Neural progenitor cell (in vitro differentiated cells): ENCODE data around the gene SUSD1. TPM values are rescaled to one million over a fixed set of nuclear protein-coding genes. Genes with fewer than 3 reads are reported as not detected.

ENCODE experiments used
- DNase-seq: peaks from one replicate; pipeline ENCODE4 v3.0.0-alpha.2; 2016; ENCODE audit warnings: low spot score
- H2AFZ ChIP-seq: fragments of 200-600 bp; sonication (generic); replicated peaks from 2 replicates; pipeline ENCODE4 v1.6.1; 2016; ENCODE audit warnings: antibody characterized with exemption
- H3F3A ChIP-seq: fragments of 200-600 bp; sonication (generic); 2 replicates; pipeline ENCODE4 v1.6.1; 2016; ENCODE audit warnings: antibody characterized with exemption, low read depth
- H3K27ac ChIP-seq: fragments of 200-600 bp; sonication (generic); 2 replicates; pipeline ENCODE4 v1.5.1; 2016; ENCODE audit warnings: mild to moderate bottlenecking
- H3K27me3 ChIP-seq: fragments of 200-600 bp; sonication (generic); 2 replicates; pipeline ENCODE4 v1.6.1; 2016; ENCODE audit warnings: mild to moderate bottlenecking, moderate library complexity
- H3K36me3 ChIP-seq: fragments of 200-600 bp; sonication (generic); 2 replicates; pipeline ENCODE4 v1.5.1; 2016
- H3K4me1 ChIP-seq: fragments of 200-600 bp; sonication (generic); 2 replicates; pipeline ENCODE4 v1.6.1; 2016; ENCODE audit warnings: mixed run types
- H3K4me2 ChIP-seq: fragments of 200-600 bp; sonication (generic); 2 replicates; pipeline ENCODE4 v1.6.1; 2016
- H3K4me3 ChIP-seq: fragments of 200-600 bp; sonication (generic); 2 replicates; pipeline ENCODE4 v1.5.1; 2016
- H3K79me2 ChIP-seq: fragments of 200-600 bp; sonication (generic); 2 replicates; pipeline ENCODE4 v1.6.1; 2016; ENCODE audit warnings: low read depth
- H3K9ac ChIP-seq: fragments of 200-600 bp; sonication (generic); 2 replicates; pipeline ENCODE4 v1.6.1; 2016
- H3K9me3 ChIP-seq: fragments of 200-600 bp; sonication (generic); 2 replicates; pipeline ENCODE4 v1.5.1; 2016; ENCODE audit warnings: low read depth
- H4K20me1 ChIP-seq: fragments of 200-600 bp; sonication (generic); 2 replicates; pipeline ENCODE4 v1.6.1; 2016; ENCODE audit warnings: low read depth
- H3K27ac Mint-ChIP-seq: 3 replicates; pipeline ENCODE4 v1.8.0; 2021; ENCODE audit warnings: mixed read lengths
- H3K27me3 Mint-ChIP-seq: 2 replicates; pipeline ENCODE4 v1.8.0; 2022; ENCODE audit warnings: low read depth, mild to moderate bottlenecking, inconsistent platforms, moderate library complexity, mixed read lengths; ENCODE audit not compliant: insufficient read depth
- H3K36me3 Mint-ChIP-seq: 3 replicates; pipeline ENCODE4 v1.8.0; 2021; ENCODE audit warnings: mixed read lengths
- H3K4me1 Mint-ChIP-seq: 3 replicates; pipeline ENCODE4 v1.8.0; 2021; ENCODE audit warnings: mixed read lengths
- H3K4me3 Mint-ChIP-seq: 3 replicates; pipeline ENCODE4 v1.8.0; 2021; ENCODE audit warnings: mild to moderate bottlenecking, moderate library complexity, mixed read lengths
- H3K9me3 Mint-ChIP-seq: 3 replicates; pipeline ENCODE4 v1.8.0; 2020; ENCODE audit warnings: mixed read lengths
- CTCF ChIP-seq: fragments of 200-600 bp; sonication (generic); IDR thresholded peaks from 2 replicates; pipeline ENCODE4 v1.5.1; 2017; ENCODE audit warnings: antibody characterized with exemption, mild to moderate bottlenecking
- EZH2 ChIP-seq: fragments of 200-600 bp; sonication (generic); IDR thresholded peaks from 2 replicates; pipeline ENCODE4 v1.6.1; 2017; ENCODE audit warnings: antibody characterized with exemption, mild to moderate bottlenecking, moderate library complexity
- EZH2phosphoT487 ChIP-seq: fragments of 200-600 bp; sonication (generic); IDR thresholded peaks from 2 replicates; pipeline ENCODE4 v1.6.1; 2017; ENCODE audit warnings: antibody characterized with exemption
- total RNA-seq: library from RNA; depleted of rRNA; stranded (reverse); fragments of >200 nt; gene quantifications from 2 replicates; pipeline ENCODE4 v1.2.3, GENCODE V29; 2015; ENCODE audit warnings: low replicate concordance

The SUSD1 gene
- total RNA-seq, 1 donor from 2014 or later: 12.0 TPM

DNA sequence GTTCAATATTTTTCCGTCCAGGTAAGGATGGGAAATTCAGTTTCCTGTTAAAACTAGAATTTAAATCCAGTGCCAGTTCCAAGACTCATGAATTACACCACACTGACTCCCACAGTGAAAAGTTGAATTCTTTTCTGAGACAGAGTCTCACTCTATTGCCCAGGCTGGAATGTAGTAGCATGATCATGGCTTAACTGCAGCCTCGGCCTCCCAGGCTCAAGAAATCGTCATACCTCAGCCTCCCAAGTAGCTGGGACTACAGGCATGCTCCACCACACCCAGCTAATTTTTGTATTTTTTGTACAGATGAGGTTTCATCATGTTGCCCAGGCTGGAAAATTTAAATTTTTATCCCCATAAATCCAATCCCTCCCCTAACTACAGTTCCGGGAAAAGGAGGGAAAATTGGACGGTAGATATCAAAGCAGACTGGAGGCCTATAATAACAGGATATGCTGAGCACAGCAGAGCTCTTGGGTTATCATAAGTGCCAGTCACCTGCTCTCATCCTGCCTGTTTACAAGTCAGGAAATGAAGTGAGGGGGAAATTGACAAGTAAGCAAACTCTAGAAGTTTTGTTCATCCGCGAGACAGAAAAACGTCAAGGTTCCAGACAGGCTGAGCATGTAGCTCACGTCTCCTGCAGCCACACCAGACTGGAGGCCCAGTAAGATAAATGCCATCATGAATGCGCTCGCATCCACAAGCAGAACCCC is 172.8 kb downstream of the SUSD1 start:
- H3K27ac Mint-ChIP-seq: no peak overlapping the region
- peaks cover 22% of the 10 kb centered on the region for H3K4me1 Mint-ChIP-seq
- no peaks in the 10 kb centered on the region for H3K9me3 ChIP-seq
- no peak for DNase-seq
- no peak overlapping the region for H3K27ac ChIP-seq
- peaks cover 17% of the 10 kb centered on the region for H3K4me1 ChIP-seq
- peaks cover 7% of the 10 kb centered on the region for H3K27me3 Mint-ChIP-seq
- H3K4me3 ChIP-seq: no peak overlapping the region
- no peak overlapping the region for H3K4me2 ChIP-seq
- H2AFZ ChIP-seq: no peak overlapping the region
- no peak overlapping the region for H3K4me3 Mint-ChIP-seq
- H3F3A ChIP-seq: peaks cover 20% of the 10 kb centered on the region
- H3K36me3 Mint-ChIP-seq: no peaks in the 10 kb centered on the region
- no peaks in the 10 kb centered on the region for H3K36me3 ChIP-seq
- no peaks in the 10 kb centered on the region for H3K9me3 Mint-ChIP-seq
- H3K27me3 ChIP-seq: no peaks in the 10 kb centered on the region
- no peaks in the 10 kb centered on the region for H4K20me1 ChIP-seq
- no peak overlapping the region for H3K9ac ChIP-seq
- H3K79me2 ChIP-seq: no peaks in the 10 kb centered on the region
- TF ChIP-seq CTCF (no peak), EZH2phosphoT487 (no peak), EZH2 (no peak)

DNA sequence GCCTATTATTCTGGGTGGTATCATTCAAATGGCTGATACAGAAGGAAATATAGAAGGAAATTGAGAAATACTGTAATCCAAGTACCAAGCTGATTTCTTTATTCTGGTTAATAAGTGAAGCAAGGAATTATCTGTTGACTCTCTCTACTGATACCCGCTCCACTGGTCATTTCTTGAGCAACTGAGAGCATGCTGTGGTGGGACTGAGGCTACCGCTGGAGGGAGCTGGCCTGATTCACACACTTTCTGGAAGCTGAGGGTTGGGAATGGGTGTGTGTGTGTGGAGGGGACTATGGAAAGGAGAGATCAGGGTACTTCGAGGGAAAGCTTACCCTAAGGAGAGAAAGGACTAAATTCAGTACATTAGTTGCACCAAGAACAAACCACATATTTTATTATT is 174.4 kb downstream of the SUSD1 start:
- H3K4me3 Mint-ChIP-seq: no peak overlapping the region
- Histone ChIP-seq H3K9ac (no peak overlapping the region), H3K79me2 (no peaks in the 10 kb centered on the region), H3K9me3 (no peaks in the 10 kb centered on the region), H3K27ac (no peak overlapping the region), H2AFZ (no peak overlapping the region), H3K36me3 (no peaks in the 10 kb centered on the region), H3K27me3 (no peaks in the 10 kb centered on the region), H3K4me1 (peaks cover 3% of the 10 kb centered on the region), H3K4me3 (no peak overlapping the region), H3K4me2 (no peak overlapping the region), H3F3A (peaks cover 4% of the 10 kb centered on the region), H4K20me1 (no peaks in the 10 kb centered on the region)
- DNase-seq: no peak
- H3K9me3 Mint-ChIP-seq: no peaks in the 10 kb centered on the region
- peak overlapping the region; percentile 40 for H3K27ac Mint-ChIP-seq
- TF ChIP-seq EZH2 (no peak), EZH2phosphoT487 (no peak), CTCF (peak; percentile 16)
- no peaks in the 10 kb centered on the region for H3K36me3 Mint-ChIP-seq
- H3K27me3 Mint-ChIP-seq: peaks cover 2% of the 10 kb centered on the region
- H3K4me1 Mint-ChIP-seq: peaks cover 7% of the 10 kb centered on the region

- peaks cover 4% of the 10 kb centered on the region for H3K27me3 Mint-ChIP-seq
- no peaks in the 10 kb centered on the region for H3K36me3 ChIP-seq
- H3K79me2 ChIP-seq: no peaks in the 10 kb centered on the region
- no peaks in the 10 kb centered on the region for H3K4me1 Mint-ChIP-seq
- no peak overlapping the region for H3K27ac ChIP-seq
- no peak overlapping the region for H3K4me3 Mint-ChIP-seq
- no peak overlapping the region for H3K4me2 ChIP-seq
- H3K9me3 ChIP-seq: no peaks in the 10 kb centered on the region
- H3F3A ChIP-seq: no peaks in the 10 kb centered on the region
- H3K9me3 Mint-ChIP-seq: no peaks in the 10 kb centered on the region
- H3K27me3 ChIP-seq: no peaks in the 10 kb centered on the region
- no peak overlapping the region for H2AFZ ChIP-seq
- no peaks in the 10 kb centered on the region for H3K4me1 ChIP-seq
- no peak overlapping the region for H3K9ac ChIP-seq
- H3K27ac Mint-ChIP-seq: no peak overlapping the region
- no peak for DNase-seq
- no peak overlapping the region for H3K4me3 ChIP-seq
- TF ChIP-seq EZH2phosphoT487: no peak
- no peak for TF ChIP-seq EZH2
- no peak for TF ChIP-seq CTCF
- no peaks in the 10 kb centered on the region for H4K20me1 ChIP-seq
- no peaks in the 10 kb centered on the region for H3K36me3 Mint-ChIP-seq
These were observed 175.8 kb downstream of the SUSD1 start for GRCh38 chr9:111999319-111999718.
